Brain microvascular endothelial cell (primary cell): ENCODE measurements around the gene IL31RA.

Experiments used
- DNase-seq: peaks from one replicate; pipeline ENCODE4 v3.0.0-alpha.2; 2020
- H3K27ac ChIP-seq: fragments of 250-450 bp; sonication (Bioruptor Pico); 2 replicates; pipeline ENCODE4 v1.5.1; 2020; ENCODE audit warnings: mild to moderate bottlenecking, moderate library complexity
- H3K27me3 ChIP-seq: fragments of 250-450 bp; sonication (Bioruptor Pico); replicated peaks from 2 replicates; pipeline ENCODE4 v1.5.1; 2020; ENCODE audit warnings: mild to moderate bottlenecking
- H3K36me3 ChIP-seq: fragments of 250-450 bp; sonication (Bioruptor Pico); replicated peaks from 2 replicates; pipeline ENCODE4 v1.5.1; 2020; ENCODE audit warnings: mild to moderate bottlenecking
- H3K4me3 ChIP-seq: 2 replicates; pipeline ENCODE4 v1.5.1; 2011; ENCODE audit warnings: low read depth, mild to moderate bottlenecking, control low read depth, low read length, moderate library complexity
- in situ Hi-C: cut with HindIII; loops from 2 replicates; pipeline ENCODE4 v1.10.0; 2017; ENCODE audit warnings: low sequenced_read_pairs, low pct_ligation_motif_present
- TF ChIP-seq, protein P1 (sequence below): IDR thresholded peaks from 2 replicates; pipeline ENCODE4 v1.5.1; 2011; ENCODE audit warnings: low read depth, mild to moderate bottlenecking, moderate library complexity, low read length, control low read depth, inconsistent platforms; ENCODE audit errors: missing control alignments

The IL31RA gene

GRCh38 chr5:55853041-55853670 lies 2.0 kb downstream of the IL31RA start:
- H3K4me3 ChIP-seq = no peak overlapping the region
- H3K27ac ChIP-seq = no peak overlapping the region
- TF ChIP-seq, protein P1, sequence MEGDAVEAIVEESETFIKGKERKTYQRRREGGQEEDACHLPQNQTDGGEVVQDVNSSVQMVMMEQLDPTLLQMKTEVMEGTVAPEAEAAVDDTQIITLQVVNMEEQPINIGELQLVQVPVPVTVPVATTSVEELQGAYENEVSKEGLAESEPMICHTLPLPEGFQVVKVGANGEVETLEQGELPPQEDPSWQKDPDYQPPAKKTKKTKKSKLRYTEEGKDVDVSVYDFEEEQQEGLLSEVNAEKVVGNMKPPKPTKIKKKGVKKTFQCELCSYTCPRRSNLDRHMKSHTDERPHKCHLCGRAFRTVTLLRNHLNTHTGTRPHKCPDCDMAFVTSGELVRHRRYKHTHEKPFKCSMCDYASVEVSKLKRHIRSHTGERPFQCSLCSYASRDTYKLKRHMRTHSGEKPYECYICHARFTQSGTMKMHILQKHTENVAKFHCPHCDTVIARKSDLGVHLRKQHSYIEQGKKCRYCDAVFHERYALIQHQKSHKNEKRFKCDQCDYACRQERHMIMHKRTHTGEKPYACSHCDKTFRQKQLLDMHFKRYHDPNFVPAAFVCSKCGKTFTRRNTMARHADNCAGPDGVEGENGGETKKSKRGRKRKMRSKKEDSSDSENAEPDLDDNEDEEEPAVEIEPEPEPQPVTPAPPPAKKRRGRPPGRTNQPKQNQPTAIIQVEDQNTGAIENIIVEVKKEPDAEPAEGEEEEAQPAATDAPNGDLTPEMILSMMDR = no peak
- in situ Hi-C loops = no loop called here
- no peaks in the 10 kb centered on the region for H3K27me3 ChIP-seq
- no peaks in the 10 kb centered on the region for H3K36me3 ChIP-seq
- DNase-seq = no peak

DNA sequence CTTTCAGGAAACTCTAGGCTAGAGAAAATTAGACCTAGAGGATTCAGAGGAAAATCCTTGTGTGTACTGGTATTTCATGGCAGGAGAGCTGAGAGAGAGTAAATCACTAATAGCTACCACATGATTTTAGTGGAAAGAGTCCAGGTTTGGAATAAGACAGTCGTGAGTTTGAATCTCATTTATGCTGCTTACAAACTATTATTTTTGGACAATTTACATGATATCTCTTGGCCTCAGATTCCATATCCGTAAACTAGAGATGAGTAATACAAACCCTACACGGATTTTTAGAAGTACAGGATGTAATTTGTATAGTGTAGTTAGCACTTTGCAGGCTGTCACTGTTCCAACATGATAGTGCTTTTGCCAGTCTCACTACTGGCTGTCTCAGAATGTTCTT lies 2.7 kb downstream of the IL31RA start:
- DNase-seq = no peak
- Histone ChIP-seq H3K27me3 (no peaks in the 10 kb centered on the region), H3K4me3 (no peak overlapping the region), H3K27ac (peak overlapping the region; percentile 10), H3K36me3 (no peaks in the 10 kb centered on the region)
- TF ChIP-seq, protein P1 = no peak
- in situ Hi-C loops = no loop called here

GRCh38 chr5:55855509-55855908 lies 4.4 kb downstream of the IL31RA start:
- Histone ChIP-seq H3K4me3 (no peak overlapping the region), H3K27me3 (no peaks in the 10 kb centered on the region), H3K36me3 (no peaks in the 10 kb centered on the region), H3K27ac (no peak overlapping the region)
- TF ChIP-seq, protein P1 = peak; percentile 33
- in situ Hi-C loops = no loop called here
- no peak for DNase-seq

GRCh38 chr5:55856516-55857246 lies 5.5 kb downstream of the IL31RA start:
- Histone ChIP-seq H3K27me3 (no peaks in the 10 kb centered on the region), H3K4me3 (no peak overlapping the region), H3K36me3 (no peaks in the 10 kb centered on the region), H3K27ac (no peak overlapping the region)
- DNase-seq = no peak
- TF ChIP-seq, protein P1 = no peak
- in situ Hi-C loops = no loop called here

DNA sequence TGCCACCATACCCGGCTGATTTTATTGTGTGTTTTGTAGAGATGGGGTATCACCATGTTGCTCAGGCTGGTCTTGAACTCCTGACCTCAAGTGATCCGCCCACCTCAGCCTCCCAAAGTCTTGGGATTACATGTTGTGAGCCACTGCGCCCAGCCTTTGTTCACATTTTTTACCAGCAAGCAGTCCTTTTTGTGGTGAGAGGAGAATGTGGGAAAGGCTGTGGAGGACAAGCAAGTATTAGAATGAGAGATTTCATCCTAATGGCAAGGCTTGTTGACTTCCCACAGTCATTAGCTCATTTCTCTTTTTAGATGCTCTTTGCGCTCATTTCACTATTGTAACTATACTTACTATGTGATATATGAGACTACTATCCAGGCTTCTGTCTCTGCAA lies 6.1 kb downstream of the IL31RA start:
- no peaks in the 10 kb centered on the region for H3K36me3 ChIP-seq
- H3K27me3 ChIP-seq = no peaks in the 10 kb centered on the region
- in situ Hi-C loops = no loop called here
- H3K27ac ChIP-seq = no peak overlapping the region
- DNase-seq = no peak
- no peak overlapping the region for H3K4me3 ChIP-seq
- TF ChIP-seq, protein P1 = no peak
